ENCODE results near the gene LHX3.
"Not testable (repeated sequence)": the region's sequence is repeated elsewhere in the genome, so short reads cannot be mapped to it uniquely, and the experiment has no call there.

Gene LHX3

GRCh38 chr9:136240941-136241340, 36.0 kb upstream of the LHX3 start:
- DNase-seq: no peak

- DNase-seq: no peak
Observed at GRCh38 chr9:136239983-136240330, 35.0 kb upstream of the LHX3 start.

- DNase-seq: no peak
Observed at GRCh38 chr9:136239135-136239982, 34.4 kb upstream of the LHX3 start.

GRCh38 chr9:136238342-136238732, 33.4 kb upstream of the LHX3 start:
- no peak for DNase-seq

- DNase-seq: no peak
Observed at GRCh38 chr9:136237486-136238341, 32.8 kb upstream of the LHX3 start.

- not testable (repeated sequence) for DNase-seq
Observed at GRCh38 chr9:136236471-136237410, 31.8 kb upstream of the LHX3 start.

GRCh38 chr9:136235709-136236455, 31.0 kb upstream of the LHX3 start:
- no peak for DNase-seq

GRCh38 chr9:136235171-136235570, 30.2 kb upstream of the LHX3 start:
- DNase-seq: no peak

GRCh38 chr9:136234597-136234996, 29.7 kb upstream of the LHX3 start:
- no peak for DNase-seq

GRCh38 chr9:136233868-136234267, 28.9 kb upstream of the LHX3 start:
- DNase-seq: no peak

- DNase-seq: no peak
Observed at GRCh38 chr9:136233411-136233810, 28.5 kb upstream of the LHX3 start.

- DNase-seq: no peak
Observed at GRCh38 chr9:136232969-136233368, 28.0 kb upstream of the LHX3 start.

GRCh38 chr9:136231478-136232297, 26.8 kb upstream of the LHX3 start:
- DNase-seq: no peak

- DNase-seq: no peak
Observed at GRCh38 chr9:136230773-136231172, 25.8 kb upstream of the LHX3 start.

GRCh38 chr9:136230365-136230764, 25.4 kb upstream of the LHX3 start:
- DNase-seq: no peak

GRCh38 chr9:136229096-136230065, 24.5 kb upstream of the LHX3 start:
- no peak for DNase-seq

GRCh38 chr9:136228107-136228875, 23.4 kb upstream of the LHX3 start:
- DNase-seq: no peak

- DNase-seq: no peak
Observed at GRCh38 chr9:136226680-136227407, 21.9 kb upstream of the LHX3 start.

Data from NCI-H510A (cell line).